ENCODE measurements around the gene SMIM36.
"Not testable (repeated sequence)": the region's sequence is repeated elsewhere in the genome, so short reads cannot be mapped to it uniquely, and the experiment has no call there.

Gene SMIM36

GRCh38 chr17:55530064-55530463 is 18.8 kb upstream of the SMIM36 start:
- H3K4me3 ChIP-seq (replicated peaks; ENCODE audit: low read depth, low read length) = no peak overlapping the region
- TF ChIP-seq CTCF (IDR thresholded peaks at IDR 0.05; ENCODE audit: low read length, missing control alignments) = no peak
- DNase-seq (ENCODE audit: low read depth) = no peak

- TF ChIP-seq CTCF (IDR thresholded peaks at IDR 0.05; ENCODE audit: low read length, missing control alignments) = peak; percentile 71
- DNase-seq (ENCODE audit: low read depth) = peak; percentile 75
- H3K4me3 ChIP-seq (replicated peaks; ENCODE audit: low read depth, low read length) = no peak overlapping the region
These were observed 16.4 kb upstream of the SMIM36 start for GRCh38 chr17:55527540-55528118.

- H3K4me3 ChIP-seq (replicated peaks; ENCODE audit: low read depth, low read length) = no peak overlapping the region
- no peak for DNase-seq (ENCODE audit: low read depth)
- no peak for TF ChIP-seq CTCF (IDR thresholded peaks at IDR 0.05; ENCODE audit: low read length, missing control alignments)
These were observed 13.4 kb upstream of the SMIM36 start for GRCh38 chr17:55524440-55525220.

- DNase-seq (ENCODE audit: low read depth); H3K4me3 ChIP-seq (replicated peaks; ENCODE audit: low read depth, low read length): not testable (repeated sequence)
These were observed 11.8 kb upstream of the SMIM36 start for GRCh38 chr17:55523032-55523431.

- H3K4me3 ChIP-seq (replicated peaks; ENCODE audit: low read depth, low read length) = no peak overlapping the region
- no peak for DNase-seq (ENCODE audit: low read depth)
- no peak for TF ChIP-seq CTCF (IDR thresholded peaks at IDR 0.05; ENCODE audit: low read length, missing control alignments)
These were observed 9.9 kb upstream of the SMIM36 start for GRCh38 chr17:55521186-55521585.

GRCh38 chr17:55520402-55520801 is 9.2 kb upstream of the SMIM36 start:
- TF ChIP-seq CTCF (IDR thresholded peaks at IDR 0.05; ENCODE audit: low read length, missing control alignments) = no peak
- DNase-seq (ENCODE audit: low read depth) = no peak
- H3K4me3 ChIP-seq (replicated peaks; ENCODE audit: low read depth, low read length) = no peak overlapping the region

GRCh38 chr17:55518510-55518909 is 7.3 kb upstream of the SMIM36 start:
- DNase-seq (ENCODE audit: low read depth) = no peak
- no peak overlapping the region for H3K4me3 ChIP-seq (replicated peaks; ENCODE audit: low read depth, low read length)
- no peak for TF ChIP-seq CTCF (IDR thresholded peaks at IDR 0.05; ENCODE audit: low read length, missing control alignments)
